GM12878 (cell line): ENCODE measurements around the gene ATP1B1.

ENCODE experiments used
- ASH2L ChIP-seq: fragments of 300-600, 200-600 bp; sonication (generic); IDR thresholded peaks from 2 replicates; pipeline ENCODE4 v1.6.1; 2017; ENCODE audit warnings: low read depth, mild to moderate bottlenecking, borderline replicate concordance
- HDGF ChIP-seq: fragments of 450-650 bp; IDR thresholded peaks from 2 replicates; pipeline ENCODE4 v1.6.1; 2016; ENCODE audit warnings: antibody characterized with exemption
- MTA3 ChIP-seq: IDR thresholded peaks from 2 replicates; pipeline ENCODE4 v1.6.1; 2012; ENCODE audit warnings: low read length, inconsistent platforms, borderline replicate concordance
- SUPT20H ChIP-seq: IDR thresholded peaks from 2 replicates; pipeline ENCODE4 v1.6.1; 2011; ENCODE audit warnings: low read depth, mild to moderate bottlenecking, low read length, moderate library complexity, borderline replicate concordance; ENCODE audit not compliant: control insufficient read depth
- TF ChIP-seq, protein P1 (sequence below), 3 experiments: IDR thresholded peaks in 2 of 3; conservative IDR thresholded peaks in 1 of 3; 2 replicates each; pipeline ENCODE4 v1.5.1; 2011; ENCODE audit warnings: low read depth in 3 of 3, low read length in 3 of 3, mild to moderate bottlenecking in 3 of 3, control low read depth in 2 of 3, moderate library complexity in 2 of 3, inconsistent platforms in 1 of 3, mixed read lengths in 1 of 3; ENCODE audit not compliant: control insufficient read depth in 2 of 3, insufficient read depth in 1 of 3; ENCODE audit errors: extremely low read depth in 1 of 3
- TF ChIP-seq, protein P2 (sequence below): fragments of 450-650 bp; formaldehyde crosslinking; IDR thresholded peaks from 2 replicates; pipeline ENCODE4 v1.4.0; 2020; ENCODE audit warnings: mild to moderate bottlenecking, moderate library complexity

DNA sequence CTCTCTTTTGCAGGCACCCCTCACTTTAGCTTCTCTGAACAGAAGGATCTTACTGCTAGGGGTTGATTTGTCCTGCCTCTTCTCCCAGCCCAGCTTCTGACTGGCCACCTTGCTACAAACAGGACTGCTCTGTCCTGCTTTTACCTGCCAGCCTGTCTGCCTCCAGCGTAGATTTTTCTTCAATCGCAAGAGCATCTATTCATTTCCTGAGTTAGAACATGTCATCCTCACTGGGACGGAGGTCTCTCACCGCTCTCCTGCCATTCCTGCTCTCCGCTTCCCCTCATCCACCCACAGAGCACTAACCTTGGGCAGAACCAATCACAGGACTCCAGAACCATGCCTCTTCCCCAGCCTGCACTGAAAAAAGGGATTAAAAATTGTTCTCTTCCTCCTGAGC lies 3.5 kb upstream of the ATP1B1 start:
- TF ChIP-seq ASH2L (no peak), HDGF (no peak), SUPT20H (no peak), MTA3 (no peak)
- TF ChIP-seq, protein P1, sequence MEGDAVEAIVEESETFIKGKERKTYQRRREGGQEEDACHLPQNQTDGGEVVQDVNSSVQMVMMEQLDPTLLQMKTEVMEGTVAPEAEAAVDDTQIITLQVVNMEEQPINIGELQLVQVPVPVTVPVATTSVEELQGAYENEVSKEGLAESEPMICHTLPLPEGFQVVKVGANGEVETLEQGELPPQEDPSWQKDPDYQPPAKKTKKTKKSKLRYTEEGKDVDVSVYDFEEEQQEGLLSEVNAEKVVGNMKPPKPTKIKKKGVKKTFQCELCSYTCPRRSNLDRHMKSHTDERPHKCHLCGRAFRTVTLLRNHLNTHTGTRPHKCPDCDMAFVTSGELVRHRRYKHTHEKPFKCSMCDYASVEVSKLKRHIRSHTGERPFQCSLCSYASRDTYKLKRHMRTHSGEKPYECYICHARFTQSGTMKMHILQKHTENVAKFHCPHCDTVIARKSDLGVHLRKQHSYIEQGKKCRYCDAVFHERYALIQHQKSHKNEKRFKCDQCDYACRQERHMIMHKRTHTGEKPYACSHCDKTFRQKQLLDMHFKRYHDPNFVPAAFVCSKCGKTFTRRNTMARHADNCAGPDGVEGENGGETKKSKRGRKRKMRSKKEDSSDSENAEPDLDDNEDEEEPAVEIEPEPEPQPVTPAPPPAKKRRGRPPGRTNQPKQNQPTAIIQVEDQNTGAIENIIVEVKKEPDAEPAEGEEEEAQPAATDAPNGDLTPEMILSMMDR (IDR thresholded peaks at IDR 0.05 in 2 of 3, conservative IDR thresholded peaks at IDR 0.05 in 1 of 3; ENCODE audit: control insufficient read depth in 2 of 3, extremely low read depth in 1 of 3, insufficient read depth in 1 of 3, low read depth in 3 of 3, low read length in 3 of 3): no peak
- TF ChIP-seq, protein P2, sequence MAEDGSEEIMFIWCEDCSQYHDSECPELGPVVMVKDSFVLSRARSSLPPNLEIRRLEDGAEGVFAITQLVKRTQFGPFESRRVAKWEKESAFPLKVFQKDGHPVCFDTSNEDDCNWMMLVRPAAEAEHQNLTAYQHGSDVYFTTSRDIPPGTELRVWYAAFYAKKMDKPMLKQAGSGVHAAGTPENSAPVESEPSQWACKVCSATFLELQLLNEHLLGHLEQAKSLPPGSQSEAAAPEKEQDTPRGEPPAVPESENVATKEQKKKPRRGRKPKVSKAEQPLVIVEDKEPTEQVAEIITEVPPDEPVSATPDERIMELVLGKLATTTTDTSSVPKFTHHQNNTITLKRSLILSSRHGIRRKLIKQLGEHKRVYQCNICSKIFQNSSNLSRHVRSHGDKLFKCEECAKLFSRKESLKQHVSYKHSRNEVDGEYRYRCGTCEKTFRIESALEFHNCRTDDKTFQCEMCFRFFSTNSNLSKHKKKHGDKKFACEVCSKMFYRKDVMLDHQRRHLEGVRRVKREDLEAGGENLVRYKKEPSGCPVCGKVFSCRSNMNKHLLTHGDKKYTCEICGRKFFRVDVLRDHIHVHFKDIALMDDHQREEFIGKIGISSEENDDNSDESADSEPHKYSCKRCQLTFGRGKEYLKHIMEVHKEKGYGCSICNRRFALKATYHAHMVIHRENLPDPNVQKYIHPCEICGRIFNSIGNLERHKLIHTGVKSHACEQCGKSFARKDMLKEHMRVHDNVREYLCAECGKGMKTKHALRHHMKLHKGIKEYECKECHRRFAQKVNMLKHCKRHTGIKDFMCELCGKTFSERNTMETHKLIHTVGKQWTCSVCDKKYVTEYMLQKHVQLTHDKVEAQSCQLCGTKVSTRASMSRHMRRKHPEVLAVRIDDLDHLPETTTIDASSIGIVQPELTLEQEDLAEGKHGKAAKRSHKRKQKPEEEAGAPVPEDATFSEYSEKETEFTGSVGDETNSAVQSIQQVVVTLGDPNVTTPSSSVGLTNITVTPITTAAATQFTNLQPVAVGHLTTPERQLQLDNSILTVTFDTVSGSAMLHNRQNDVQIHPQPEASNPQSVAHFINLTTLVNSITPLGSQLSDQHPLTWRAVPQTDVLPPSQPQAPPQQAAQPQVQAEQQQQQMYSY (CRISPR knock-in tag): no peak
